WTC11 (cell line): ENCODE results near the gene SLC12A8. TPM values are rescaled to one million over a fixed set of nuclear protein-coding genes. Genes with fewer than 3 reads are reported as not detected.

Source experiments
- ATAC-seq: fragments of 200-7000 bp; cut with Tn5 transposase; 2 replicates; pipeline ENCODE4 v1.10.0; 2021; ENCODE audit warnings: mild to moderate bottlenecking, moderate library complexity
- CTCF ChIA-PET: fragments of 300-600 bp; sonication (Branson Sonifier 250); formaldehyde crosslinking; loops from one replicate; lab custom pipeline; 2021; ENCODE audit warnings: antibody characterized with exemption; lab: Charles Lee
- POLR2A ChIA-PET: fragments of 350-600 bp; sonication (Branson Sonifier 250); formaldehyde crosslinking; loops from one replicate; lab custom pipeline; 2021; ENCODE audit warnings: antibody characterized with exemption; lab: Charles Lee
- DNase-seq: peaks from one replicate; pipeline ENCODE4 v3.0.0; 2021; ENCODE audit warnings: low spot score
- H3K27ac Mint-ChIP-seq: 2 replicates; pipeline ENCODE4 v1.8.0; 2021; ENCODE audit warnings: mixed read lengths
- H3K27me3 Mint-ChIP-seq: 2 replicates; pipeline ENCODE4 v1.8.0; 2021; ENCODE audit warnings: low read depth, mild to moderate bottlenecking, moderate library complexity, mixed read lengths
- H3K36me3 Mint-ChIP-seq: 2 replicates; pipeline ENCODE4 v1.8.0; 2021; ENCODE audit warnings: mixed read lengths
- H3K4me1 Mint-ChIP-seq: 2 replicates; pipeline ENCODE4 v1.8.0; 2022; ENCODE audit warnings: mixed read lengths
- H3K4me3 Mint-ChIP-seq: 2 replicates; pipeline ENCODE4 v1.8.0; 2021; ENCODE audit warnings: mild to moderate bottlenecking, moderate library complexity, mixed read lengths
- H3K9me3 Mint-ChIP-seq: 2 replicates; pipeline ENCODE4 v1.8.0; 2021; ENCODE audit warnings: mixed read lengths
- CTCF ChIP-seq: fragments of 200-600 bp; IDR thresholded peaks from 2 replicates; pipeline ENCODE4 v1.8.0; 2022; ENCODE audit warnings: antibody characterized with exemption
- JUN ChIP-seq: sonication (generic); formaldehyde crosslinking; IDR thresholded peaks from 2 replicates; pipeline ENCODE4 v1.8.0; 2023; ENCODE audit warnings: mild to moderate bottlenecking, missing genetic modification reagents
- NFYB ChIP-seq: sonication (generic); formaldehyde crosslinking; conservative IDR thresholded peaks from 2 replicates; pipeline ENCODE4 v1.8.0; 2022; ENCODE audit warnings: low read depth, missing genetic modification reagents
- PREB ChIP-seq: sonication (generic); formaldehyde crosslinking; IDR thresholded peaks from 2 replicates; pipeline ENCODE4 v1.8.1; 2022; ENCODE audit warnings: mild to moderate bottlenecking, missing genetic modification reagents, moderate library complexity, borderline replicate concordance
- TCF7 ChIP-seq: sonication (generic); formaldehyde crosslinking; IDR thresholded peaks from 2 replicates; pipeline ENCODE4 v1.8.0; 2022; ENCODE audit warnings: mild to moderate bottlenecking, low read depth, missing genetic modification reagents, moderate library complexity
- TEAD1 ChIP-seq: sonication (generic); formaldehyde crosslinking; IDR thresholded peaks from 2 replicates; pipeline ENCODE4 v1.8.0; 2022; ENCODE audit warnings: mild to moderate bottlenecking, missing genetic modification reagents
- ZBTB21 ChIP-seq: sonication (generic); formaldehyde crosslinking; IDR thresholded peaks from 2 replicates; pipeline ENCODE4 v1.8.1; 2023; ENCODE audit warnings: mild to moderate bottlenecking, missing genetic modification reagents, borderline replicate concordance
- ZNF219 ChIP-seq: sonication (generic); formaldehyde crosslinking; IDR thresholded peaks from 2 replicates; pipeline ENCODE4 v1.8.0; 2023; ENCODE audit warnings: missing genetic modification reagents, mild to moderate bottlenecking, borderline replicate concordance
- ZNF317 ChIP-seq: sonication (generic); formaldehyde crosslinking; IDR thresholded peaks from 2 replicates; pipeline ENCODE4 v1.8.1; 2023; ENCODE audit warnings: low read depth, mild to moderate bottlenecking, moderate library complexity, missing genetic modification reagents, borderline replicate concordance
- total RNA-seq: library from RNA; stranded (reverse); gene quantifications from 3 replicates; pipeline ENCODE4 v1.2.3, GENCODE V29; 2021
- TF ChIP-seq, protein P1 (sequence below): fragments of 250-450 bp; sonication (Bioruptor Pico); IDR thresholded peaks from 2 replicates; pipeline ENCODE4 v1.9.0; 2021; ENCODE audit warnings: moderate library complexity, mild to moderate bottlenecking, inconsistent platforms, borderline replicate concordance
- TF ChIP-seq, protein P2 (sequence below): sonication (generic); formaldehyde crosslinking; conservative IDR thresholded peaks from 2 replicates; pipeline ENCODE4 v1.8.1; 2023; ENCODE audit warnings: mild to moderate bottlenecking, low read depth, missing genetic modification reagents, moderate library complexity
- TF ChIP-seq, protein P3 (sequence below): sonication (generic); formaldehyde crosslinking; IDR thresholded peaks from 2 replicates; pipeline ENCODE4 v1.8.1; 2022; ENCODE audit warnings: low read depth, missing genetic modification reagents, borderline replicate concordance

Gene SLC12A8
- total RNA-seq, 1 experiment from 2014 or later = 9.1 TPM

DNA sequence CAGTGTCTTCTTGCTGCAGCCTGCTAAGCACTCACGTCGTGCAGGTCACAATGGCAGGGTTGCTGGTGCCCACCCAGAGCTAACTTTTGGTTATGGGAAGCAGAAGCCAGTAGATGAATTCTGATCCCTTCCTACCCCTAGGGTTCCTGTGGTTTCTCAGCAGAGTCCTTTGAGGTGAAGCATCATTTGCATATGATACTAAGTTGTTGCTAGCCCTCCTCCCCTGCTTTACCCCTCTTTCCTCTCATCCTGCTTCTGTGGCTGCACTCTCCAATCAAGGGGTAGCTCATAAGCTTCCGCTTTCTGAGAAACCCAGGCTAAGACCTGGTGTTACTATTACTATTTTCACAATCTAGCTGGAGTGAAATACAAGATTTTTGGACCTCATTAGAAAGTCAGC lies 134.7 kb downstream of the SLC12A8 start:
- Mint-ChIP-seq H3K9me3 (no peaks in the 10 kb centered on the region), H3K27ac (no peak overlapping the region), H3K36me3 (no peaks in the 10 kb centered on the region; the same call in 1 of the 2 replicates), H3K27me3 (no peaks in the 10 kb centered on the region), H3K4me3 (no peak overlapping the region), H3K4me1 (peaks cover 12% of the 10 kb centered on the region)
- DNase-seq = no peak
- no peak for ATAC-seq
- CTCF ChIA-PET = no interaction called here
- TF ChIP-seq, protein P1, sequence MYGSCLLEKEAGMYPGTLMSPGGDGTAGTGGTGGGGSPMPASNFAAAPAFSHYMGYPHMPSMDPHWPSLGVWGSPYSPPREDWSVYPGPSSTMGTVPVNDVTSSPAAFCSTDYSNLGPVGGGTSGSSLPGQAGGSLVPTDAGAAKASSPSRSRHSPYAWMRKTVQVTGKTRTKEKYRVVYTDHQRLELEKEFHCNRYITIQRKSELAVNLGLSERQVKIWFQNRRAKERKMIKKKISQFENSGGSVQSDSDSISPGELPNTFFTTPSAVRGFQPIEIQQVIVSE (CRISPR knock-in tag) = no peak
- TF ChIP-seq PREB (CRISPR knock-in tag) (no peak), ZNF219 (CRISPR knock-in tag) (no peak), CTCF (no peak), TCF7 (CRISPR knock-in tag) (no peak)
- TF ChIP-seq, protein P2, sequence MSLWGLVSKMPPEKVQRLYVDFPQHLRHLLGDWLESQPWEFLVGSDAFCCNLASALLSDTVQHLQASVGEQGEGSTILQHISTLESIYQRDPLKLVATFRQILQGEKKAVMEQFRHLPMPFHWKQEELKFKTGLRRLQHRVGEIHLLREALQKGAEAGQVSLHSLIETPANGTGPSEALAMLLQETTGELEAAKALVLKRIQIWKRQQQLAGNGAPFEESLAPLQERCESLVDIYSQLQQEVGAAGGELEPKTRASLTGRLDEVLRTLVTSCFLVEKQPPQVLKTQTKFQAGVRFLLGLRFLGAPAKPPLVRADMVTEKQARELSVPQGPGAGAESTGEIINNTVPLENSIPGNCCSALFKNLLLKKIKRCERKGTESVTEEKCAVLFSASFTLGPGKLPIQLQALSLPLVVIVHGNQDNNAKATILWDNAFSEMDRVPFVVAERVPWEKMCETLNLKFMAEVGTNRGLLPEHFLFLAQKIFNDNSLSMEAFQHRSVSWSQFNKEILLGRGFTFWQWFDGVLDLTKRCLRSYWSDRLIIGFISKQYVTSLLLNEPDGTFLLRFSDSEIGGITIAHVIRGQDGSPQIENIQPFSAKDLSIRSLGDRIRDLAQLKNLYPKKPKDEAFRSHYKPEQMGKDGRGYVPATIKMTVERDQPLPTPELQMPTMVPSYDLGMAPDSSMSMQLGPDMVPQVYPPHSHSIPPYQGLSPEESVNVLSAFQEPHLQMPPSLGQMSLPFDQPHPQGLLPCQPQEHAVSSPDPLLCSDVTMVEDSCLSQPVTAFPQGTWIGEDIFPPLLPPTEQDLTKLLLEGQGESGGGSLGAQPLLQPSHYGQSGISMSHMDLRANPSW (CRISPR knock-in tag) = no peak
- TF ChIP-seq, protein P3, sequence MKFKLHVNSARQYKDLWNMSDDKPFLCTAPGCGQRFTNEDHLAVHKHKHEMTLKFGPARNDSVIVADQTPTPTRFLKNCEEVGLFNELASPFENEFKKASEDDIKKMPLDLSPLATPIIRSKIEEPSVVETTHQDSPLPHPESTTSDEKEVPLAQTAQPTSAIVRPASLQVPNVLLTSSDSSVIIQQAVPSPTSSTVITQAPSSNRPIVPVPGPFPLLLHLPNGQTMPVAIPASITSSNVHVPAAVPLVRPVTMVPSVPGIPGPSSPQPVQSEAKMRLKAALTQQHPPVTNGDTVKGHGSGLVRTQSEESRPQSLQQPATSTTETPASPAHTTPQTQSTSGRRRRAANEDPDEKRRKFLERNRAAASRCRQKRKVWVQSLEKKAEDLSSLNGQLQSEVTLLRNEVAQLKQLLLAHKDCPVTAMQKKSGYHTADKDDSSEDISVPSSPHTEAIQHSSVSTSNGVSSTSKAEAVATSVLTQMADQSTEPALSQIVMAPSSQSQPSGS (CRISPR knock-in tag) = no peak
- POLR2A ChIA-PET = no interaction called here

DNA sequence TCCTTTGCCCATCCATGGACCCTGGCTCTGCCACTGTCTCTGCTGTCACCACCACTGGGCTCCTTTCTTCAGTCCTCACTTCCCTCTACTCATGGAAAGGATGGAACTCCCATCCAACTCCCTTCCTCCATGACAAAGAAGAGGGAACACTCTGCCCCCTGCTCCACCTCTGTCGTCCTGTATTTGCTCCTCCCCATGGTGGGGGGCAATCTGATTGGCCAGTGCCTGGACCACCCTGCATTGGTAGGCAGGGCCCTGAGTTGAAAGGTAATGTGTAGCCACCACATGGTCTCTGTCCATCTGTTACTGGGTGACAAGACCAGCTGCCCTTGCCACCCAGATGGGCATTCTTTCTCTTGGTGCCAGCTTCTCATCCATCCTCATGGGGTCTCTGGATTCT lies 136.1 kb downstream of the SLC12A8 start:
- CTCF ChIA-PET = no interaction called here
- no peak overlapping the region for H3K4me3 Mint-ChIP-seq
- H3K36me3 Mint-ChIP-seq = no peaks in the 10 kb centered on the region
- ATAC-seq = peak; percentile 33; the same call in 1 of the 2 replicates
- H3K27ac Mint-ChIP-seq = peak overlapping the region; percentile 64; the same call in 1 of the 2 replicates
- TF ChIP-seq NFYB (CRISPR knock-in tag) (0 out of 2 replicates have a peak, but pooled peaks have one; percentile 12), JUN (CRISPR knock-in tag) (no peak)
- POLR2A ChIA-PET = no interaction called here
- H3K27me3 Mint-ChIP-seq = no peaks in the 10 kb centered on the region
- DNase-seq = no peak
- peaks cover 12% of the 10 kb centered on the region for H3K4me1 Mint-ChIP-seq
- H3K9me3 Mint-ChIP-seq = no peaks in the 10 kb centered on the region

DNA sequence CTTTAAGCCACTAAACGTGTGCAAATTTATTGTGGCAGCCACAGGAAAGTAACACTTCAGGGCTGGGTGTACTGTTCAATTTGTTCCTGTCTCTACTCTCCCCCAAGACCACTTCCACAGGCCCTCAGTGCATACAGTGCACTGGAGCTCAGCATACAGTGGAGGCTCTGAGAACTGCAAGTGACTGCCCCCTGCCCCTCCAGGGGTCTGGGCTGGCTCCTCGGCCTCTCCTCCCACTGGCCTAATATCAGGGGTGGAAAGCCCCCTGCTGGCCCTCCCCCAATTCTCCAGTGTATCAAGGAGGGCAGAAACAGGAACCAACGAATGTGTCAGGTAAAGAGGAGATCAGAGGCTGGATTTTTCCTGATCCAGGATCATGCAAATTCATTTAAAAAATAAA lies 136.8 kb downstream of the SLC12A8 start:
- TF ChIP-seq TEAD1 (CRISPR knock-in tag) (no peak), ZNF317 (CRISPR knock-in tag) (no peak), ZBTB21 (CRISPR knock-in tag) (no peak)
- TF ChIP-seq, all 79 proteins: peak for 0
- CTCF ChIA-PET = interaction anchor here (0.5 to 1.2 kb wide), 3 partner anchors 53 to 88 kb away, joined by 3 to 5 read pairs (median 4); no protein-coding TSS in a partner anchor
- POLR2A ChIA-PET = no interaction called here
- H3K4me3 Mint-ChIP-seq = no peak overlapping the region
- DNase-seq (no peak), ATAC-seq (peak; percentile 88)
- H3K4me1 Mint-ChIP-seq = peaks cover 12% of the 10 kb centered on the region
- H3K27me3 Mint-ChIP-seq = no peaks in the 10 kb centered on the region
- H3K27ac Mint-ChIP-seq = peak overlapping the region; percentile 17; the same call in 1 of the 2 replicates
- no peaks in the 10 kb centered on the region for H3K9me3 Mint-ChIP-seq
- no peaks in the 10 kb centered on the region for H3K36me3 Mint-ChIP-seq
